ENCODE data around the gene HOXC4.
A peak's percentile ranks its signal among the peaks of the same experiment; 100 is the strongest.
"Not testable (repeated sequence)": the region's sequence is repeated elsewhere in the genome, so short reads cannot be mapped to it uniquely, and the experiment has no call there.

Gene HOXC4

DNA sequence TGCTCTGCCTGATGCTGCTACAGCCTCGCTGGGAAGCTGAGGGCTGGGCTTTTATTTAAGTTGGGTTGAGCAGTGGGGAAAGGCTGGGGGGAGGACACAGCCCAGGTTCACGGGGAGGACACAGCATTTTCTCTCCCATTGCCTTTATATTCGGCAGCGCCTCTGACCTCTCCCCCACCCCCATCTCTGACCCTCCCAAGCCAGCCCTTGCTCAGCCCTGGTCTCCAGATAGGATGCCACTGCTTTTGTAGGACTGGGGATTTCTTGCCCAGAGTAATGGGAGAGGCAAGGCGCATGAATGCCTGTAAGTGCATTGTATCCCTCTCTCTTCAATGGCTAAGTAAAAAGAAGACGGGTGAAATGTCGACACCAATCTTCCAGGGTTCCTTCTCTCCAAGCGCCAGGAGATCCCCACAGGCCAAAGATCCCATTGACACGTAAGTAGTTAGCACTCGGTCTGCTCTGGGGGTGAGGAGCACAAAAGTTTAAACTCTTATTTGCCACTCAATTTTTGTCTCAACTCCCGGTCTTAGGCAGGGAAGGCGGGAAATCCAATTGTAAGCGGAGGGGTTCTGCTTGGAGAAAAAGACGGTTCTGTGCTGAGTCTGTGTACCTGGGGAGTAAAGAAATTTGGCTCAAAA lies 4.6 kb downstream of the HOXC4 start:
- no peak for DNase-seq

- DNase-seq = no peak
Measured at GRCh38 chr12:54059668-54060067, 6.0 kb downstream of the HOXC4 start.

DNA sequence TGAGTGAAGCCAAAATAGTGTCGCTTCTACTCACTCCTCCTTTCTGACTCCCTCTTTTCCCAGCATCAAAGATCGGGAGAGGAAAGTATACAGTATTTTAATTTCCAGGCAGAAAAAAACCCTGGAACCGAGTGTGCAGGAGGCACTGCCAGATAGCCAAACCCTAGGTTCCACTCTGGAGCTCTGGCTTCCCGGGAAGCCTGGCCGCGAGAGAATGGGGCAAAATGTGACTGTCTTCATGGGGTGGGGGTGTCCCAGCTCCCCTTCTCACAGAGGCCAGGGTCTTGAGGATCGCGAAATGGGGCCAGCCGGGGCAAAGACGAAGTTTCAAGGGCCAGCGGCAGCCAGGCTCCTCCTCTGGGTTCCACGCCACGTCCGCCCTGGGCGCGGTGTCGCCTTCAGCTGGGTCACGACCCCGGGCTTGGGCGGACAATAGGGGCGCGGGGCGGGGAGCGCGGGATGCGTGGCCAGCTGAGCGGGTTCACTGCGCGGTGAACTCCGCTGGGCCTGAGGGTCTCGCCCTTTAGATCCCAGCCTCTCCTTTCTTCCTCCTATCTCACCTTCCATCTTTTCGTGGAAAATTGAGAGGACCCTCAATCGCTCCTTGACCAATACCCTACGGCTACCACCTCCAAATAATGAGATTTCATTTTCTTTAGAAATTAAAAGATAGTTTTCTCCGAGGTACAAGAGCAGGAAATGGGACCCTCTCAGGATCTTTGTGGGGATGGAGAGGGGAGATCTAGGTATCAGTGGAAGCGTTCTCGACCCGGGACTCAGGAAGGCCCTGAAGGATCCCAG lies 6.7 kb downstream of the HOXC4 start:
- no peak for DNase-seq

DNA sequence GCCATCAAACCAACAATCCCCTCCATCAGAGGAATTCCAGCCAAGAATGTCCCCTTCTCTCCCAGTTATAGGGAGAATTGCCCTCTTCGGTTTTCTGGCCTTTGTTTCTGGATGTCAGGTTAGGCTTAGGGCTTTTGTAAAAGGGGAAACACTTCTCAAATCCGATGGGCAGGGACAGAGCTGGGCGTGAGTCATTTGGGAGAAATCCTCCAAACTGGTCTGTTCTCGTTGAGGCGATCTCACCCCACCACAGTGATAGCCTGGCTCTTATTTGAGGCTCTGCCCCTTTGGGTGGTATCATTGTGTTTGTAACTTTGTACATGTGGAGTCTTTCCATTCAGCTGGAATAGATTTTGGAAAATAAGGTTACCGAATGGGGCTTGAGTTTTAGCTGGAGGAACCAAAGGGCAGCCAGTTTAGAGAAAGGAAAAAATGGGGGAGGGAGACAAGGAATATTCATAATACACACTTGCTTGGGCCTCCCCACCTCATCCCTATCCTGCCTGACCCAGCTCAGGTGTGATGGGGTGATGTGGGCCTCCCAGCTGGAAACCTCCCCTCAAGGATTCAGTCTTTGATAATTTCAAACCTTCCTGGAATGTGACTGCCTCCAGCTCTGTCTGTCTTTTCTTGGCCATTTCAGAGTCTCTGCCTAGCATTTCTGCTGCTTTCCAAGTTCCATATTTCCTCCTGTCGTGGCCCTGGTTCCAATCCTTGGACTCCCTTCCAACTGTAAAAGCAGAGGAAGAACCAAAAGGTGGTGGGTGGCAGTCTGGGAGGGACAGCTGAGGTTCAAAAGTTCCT lies 7.5 kb downstream of the HOXC4 start:
- DNase-seq = no peak

- DNase-seq = no peak
Measured at GRCh38 chr12:54065677-54066076, 12.0 kb downstream of the HOXC4 start.

- no peak for DNase-seq
Measured at GRCh38 chr12:54066408-54066807, 12.8 kb downstream of the HOXC4 start.

- no peak for DNase-seq
Measured at GRCh38 chr12:54068418-54069070, 14.9 kb downstream of the HOXC4 start.

DNA sequence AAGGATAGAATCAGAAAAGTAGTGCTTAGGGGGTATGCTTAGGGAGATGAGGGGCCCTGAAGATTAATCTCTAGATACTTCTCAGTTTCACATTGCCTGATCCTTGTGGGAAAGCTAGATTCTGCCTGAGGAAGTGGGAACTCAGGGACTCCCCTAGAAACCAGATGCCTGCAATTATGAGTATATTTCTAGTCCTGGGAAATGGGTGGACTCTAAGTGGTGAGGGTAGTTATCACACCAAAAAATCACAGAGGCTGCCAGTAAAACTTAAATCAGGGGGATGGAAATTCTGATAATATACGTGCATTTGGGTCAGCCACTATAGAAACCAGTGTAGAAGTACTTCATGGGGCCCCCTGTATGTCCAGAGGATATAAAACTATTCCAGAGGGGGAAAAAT lies 18.3 kb downstream of the HOXC4 start:
- no peak for DNase-seq

DNA sequence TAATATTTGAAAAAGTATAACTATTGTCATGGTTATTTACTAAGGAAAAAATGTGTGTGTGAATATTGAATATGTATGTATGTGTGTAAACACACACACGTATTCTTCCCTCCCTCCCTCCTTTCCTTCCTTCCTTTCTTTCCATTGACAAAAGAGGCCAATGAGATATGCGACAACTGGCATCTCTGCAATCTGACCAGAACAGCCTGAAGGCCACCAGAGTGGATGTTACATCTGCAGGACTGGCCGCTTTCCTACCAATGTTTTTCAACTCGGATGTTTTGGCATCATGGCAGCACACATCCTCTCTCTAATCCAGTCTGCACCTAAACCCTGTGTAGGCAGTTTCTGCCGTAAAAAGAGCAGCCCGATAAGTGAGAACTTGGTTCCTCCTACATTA lies 20.7 kb downstream of the HOXC4 start:
- DNase-seq = no peak

GRCh38 chr12:54075409-54075808 lies 21.8 kb downstream of the HOXC4 start:
- DNase-seq = no peak

DNA sequence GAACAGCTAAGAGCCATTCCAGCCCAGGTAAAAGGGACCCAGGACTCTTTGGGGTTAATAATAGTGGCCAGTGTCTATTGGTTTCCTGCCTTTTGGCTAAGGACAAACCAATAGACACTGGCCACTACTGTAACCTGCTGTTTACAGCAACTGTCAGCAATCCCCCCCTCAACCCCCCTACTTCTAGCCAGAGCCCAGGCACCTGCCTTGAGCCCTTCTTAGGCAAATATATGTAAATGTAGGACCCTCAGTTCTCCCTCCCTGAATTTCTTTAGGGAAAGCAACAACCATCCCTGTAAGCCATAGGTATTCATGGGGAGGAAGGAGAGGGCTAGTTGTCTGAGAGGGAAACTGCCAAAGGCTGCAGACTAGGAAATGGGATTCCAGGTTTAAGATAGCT lies 22.3 kb downstream of the HOXC4 start:
- no peak for DNase-seq

DNA sequence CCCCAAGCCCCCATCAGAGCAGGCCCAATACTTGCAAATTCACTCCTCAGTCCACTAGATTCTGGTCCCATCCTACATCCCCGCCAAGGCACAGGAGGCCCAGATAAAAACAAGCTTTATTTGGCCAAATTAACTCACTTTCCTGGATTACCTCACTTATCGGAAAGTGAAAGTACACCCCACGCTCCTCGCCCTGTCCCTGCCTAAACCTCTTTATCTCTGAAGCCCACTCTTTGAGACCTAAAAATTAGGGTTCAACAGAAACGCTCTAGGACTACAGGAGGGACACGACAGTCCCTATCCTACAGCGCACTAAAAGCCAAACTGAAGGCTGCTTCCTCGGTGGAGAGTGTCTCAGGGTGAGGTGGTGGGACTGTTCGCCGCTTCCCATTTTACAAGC lies 24.2 kb downstream of the HOXC4 start:
- DNase-seq = not testable (repeated sequence)

DNA sequence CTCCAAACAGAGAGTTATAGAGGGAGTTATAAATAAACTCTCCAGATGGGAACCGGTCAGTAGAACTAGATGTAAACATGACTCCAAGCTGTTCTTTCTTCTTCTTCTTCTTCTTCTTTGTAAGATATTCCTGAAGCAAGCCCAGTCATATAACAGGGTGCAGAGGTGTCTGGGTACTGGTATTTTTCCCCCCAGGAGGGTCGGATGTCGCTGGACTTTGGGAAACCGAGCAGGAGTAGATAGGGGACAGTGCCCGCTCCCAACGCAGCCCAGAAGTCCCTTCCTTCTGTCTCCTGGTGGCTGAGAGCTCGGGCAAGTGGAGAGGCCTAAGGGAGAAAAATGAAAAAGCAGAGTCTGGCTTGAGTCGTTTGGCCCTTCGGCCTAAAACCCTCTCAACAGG lies 25.5 kb downstream of the HOXC4 start:
- DNase-seq = not testable (repeated sequence)

DNA sequence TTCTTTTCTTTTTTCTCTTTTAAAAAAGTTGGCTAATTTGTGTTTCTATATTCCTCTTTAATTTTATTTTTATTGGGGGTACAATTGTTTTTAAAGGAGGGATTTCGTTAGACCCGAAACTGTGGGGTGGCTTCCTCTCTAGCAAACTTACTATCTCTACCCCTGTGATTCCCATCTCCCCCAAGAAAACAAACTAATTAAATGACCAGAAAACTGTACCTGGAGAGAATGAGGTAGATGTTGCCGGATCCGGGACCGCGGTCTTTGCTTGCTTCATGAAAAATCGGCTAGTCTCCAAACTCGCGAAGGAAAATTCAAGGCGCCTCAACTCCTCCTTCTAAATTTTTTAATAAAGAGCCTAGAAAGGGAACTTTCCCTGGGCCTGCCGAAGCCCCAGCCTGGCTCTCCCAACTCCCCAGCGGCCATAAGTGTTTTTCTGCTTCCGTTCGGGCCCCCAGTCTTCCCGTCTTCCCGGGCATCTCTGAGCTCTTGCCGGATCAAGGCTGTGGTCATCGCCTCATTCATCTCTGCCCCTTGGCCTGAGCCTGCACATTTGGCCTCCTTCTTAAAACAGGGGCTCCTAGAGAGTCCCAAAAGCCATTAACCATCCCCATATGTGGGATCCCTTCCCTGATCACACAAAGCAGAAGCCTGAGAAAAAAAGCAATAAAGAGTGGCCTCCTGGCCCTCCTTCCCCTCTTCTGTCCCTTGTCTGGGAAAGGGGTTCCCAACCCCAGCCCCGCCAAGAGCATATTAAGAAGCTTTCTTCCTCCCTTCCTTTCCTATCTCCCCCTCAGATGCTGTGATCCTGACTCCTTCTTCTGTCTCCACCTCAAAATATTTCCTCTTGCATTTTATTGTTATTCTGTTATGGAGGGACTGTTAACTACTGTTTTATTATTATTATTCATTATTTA lies 26.6 kb downstream of the HOXC4 start:
- not testable (repeated sequence) for DNase-seq

GRCh38 chr12:54081053-54081514 lies 27.4 kb downstream of the HOXC4 start:
- DNase-seq = peak in 2 of 5 experiments; percentile 4 to 45

- peak in 2 of 5 experiments; percentile 3 to 16 for DNase-seq
Measured at GRCh38 chr12:54081581-54082396, 28.2 kb downstream of the HOXC4 start.

GRCh38 chr12:54082397-54082892 lies 28.8 kb downstream of the HOXC4 start:
- peak in 2 of 5 experiments; percentile 40 to 51 for DNase-seq

DNA sequence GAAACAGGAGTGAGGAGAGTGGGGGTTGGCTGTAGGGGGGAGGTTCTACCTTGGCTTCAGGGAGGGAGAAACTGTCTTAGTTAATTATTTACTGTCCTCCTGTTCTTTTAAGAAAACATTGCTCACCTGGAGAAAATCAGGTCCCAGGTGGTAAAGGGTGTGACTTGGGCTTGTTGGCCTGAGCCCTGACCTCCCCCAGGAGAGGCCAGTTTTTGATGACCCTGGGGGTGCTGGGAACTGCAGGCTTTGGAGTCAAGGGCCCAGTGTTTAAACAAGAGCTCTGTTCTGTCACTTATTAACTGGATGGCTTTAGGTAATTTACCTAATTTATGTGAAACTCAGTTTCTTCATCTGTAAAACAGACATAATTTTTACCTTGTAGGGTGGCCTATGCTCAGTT lies 34.4 kb downstream of the HOXC4 start:
- not testable (repeated sequence) for DNase-seq

GRCh38 chr12:54089465-54089864 lies 35.8 kb downstream of the HOXC4 start:
- DNase-seq = not testable (repeated sequence)

- not testable (repeated sequence) for DNase-seq
Measured at GRCh38 chr12:54090312-54090711, 36.7 kb downstream of the HOXC4 start.

Measured in T-helper 2 cell (primary cell).